ENCODE data around the gene SLC25A1.

- no peak for TF ChIP-seq NFIC (IDR thresholded peaks at IDR 0.05)
- TF ChIP-seq MAX (IDR thresholded peaks at IDR 0.05): no peak
- no peak for TF ChIP-seq EGR1 (IDR thresholded peaks at IDR 0.05)
- TF ChIP-seq CEBPB (IDR thresholded peaks at IDR 0.05): no peak
- TF ChIP-seq YY1 (IDR thresholded peaks at IDR 0.05; ENCODE audit: low read depth): no peak
- TF ChIP-seq RAD21 (IDR thresholded peaks at IDR 0.05; ENCODE audit: low read depth): no peak
Observed at GRCh38 chr22:19137384-19138216, 40.9 kb downstream of the SLC25A1 start.

All from Ishikawa (cell line).